GM12892 (cell line): Measurements from ENCODE around the gene ZNF180.
"Not testable (repeated sequence)": the region's sequence is repeated elsewhere in the genome, so short reads cannot be mapped to it uniquely, and the experiment has no call there.

Experiments used
- DNase-seq: peaks from one replicate; pipeline ENCODE4 v3.0.0; 2011; ENCODE audit not compliant: insufficient read length
- FAIRE-seq: peaks from 2 replicates; lab custom pipeline; 2011; peaks lifted over from hg19 to GRCh38; lab: Jason Lieb, UNC
- POLR2A ChIP-seq: IDR thresholded peaks from 2 replicates; pipeline ENCODE4 v1.6.1; 2011; ENCODE audit warnings: low read depth, low read length, control low read depth
- POLR2AphosphoS5 ChIP-seq: IDR thresholded peaks from 2 replicates; pipeline ENCODE4 v1.6.1; 2011; ENCODE audit warnings: low read depth, low read length, control low read depth
- TAF1 ChIP-seq: IDR thresholded peaks from 2 replicates; pipeline ENCODE4 v1.6.1; 2011; ENCODE audit warnings: low read depth, mild to moderate bottlenecking, control low read depth, low read length, borderline replicate concordance

The ZNF180 gene

GRCh38 chr19:44476559-44477408 lies 23.5 kb downstream of the ZNF180 start:
- DNase-seq: no peak
- no peak for FAIRE-seq

GRCh38 chr19:44468730-44469129 lies 31.6 kb downstream of the ZNF180 start:
- DNase-seq, FAIRE-seq: not testable (repeated sequence)

More at GRCh38 chr19:44476559-44477408, 23.5 kb downstream of the ZNF180 start:
- TF ChIP-seq TAF1: no peak
- TF ChIP-seq POLR2AphosphoS5: no peak; the same call in 1 of the 2 replicates
- TF ChIP-seq POLR2A: no peak; the same call in 1 of the 2 replicates

- FAIRE-seq, DNase-seq: not testable (repeated sequence)
These were observed 37.6 kb downstream of the ZNF180 start for GRCh38 chr19:44462600-44463286.

- FAIRE-seq, DNase-seq: not testable (repeated sequence)
These were observed 44.3 kb downstream of the ZNF180 start for GRCh38 chr19:44456016-44456415.

- no peak for DNase-seq
- no peak for FAIRE-seq
- TF ChIP-seq POLR2AphosphoS5: no peak
- no peak for TF ChIP-seq POLR2A
- no peak for TF ChIP-seq TAF1
These were observed 45.2 kb downstream of the ZNF180 start for GRCh38 chr19:44455100-44455499.

- TF ChIP-seq TAF1 (no peak), POLR2A (no peak), POLR2AphosphoS5 (no peak)
- DNase-seq (no peak), FAIRE-seq (no peak)
These were observed 48.0 kb downstream of the ZNF180 start for GRCh38 chr19:44452367-44452766.

- no peak for TF ChIP-seq POLR2AphosphoS5
- no peak for FAIRE-seq
- no peak for DNase-seq
These were observed 48.6 kb downstream of the ZNF180 start for GRCh38 chr19:44451687-44452086.

- DNase-seq (no peak), FAIRE-seq (no peak)
- no peak for TF ChIP-seq POLR2A
- TF ChIP-seq POLR2AphosphoS5: no peak
- no peak for TF ChIP-seq TAF1
These were observed 52.2 kb downstream of the ZNF180 start, which contains the start of gene ZNF229 for GRCh38 chr19:44447916-44448674. Gene ZNF229, minus strand, starts transcription at chr19:44448472. Its CDS starts 5,625 bp downstream, at chr19:44442847.

- TF ChIP-seq TAF1: no peak
- TF ChIP-seq POLR2A: no peak
- TF ChIP-seq POLR2AphosphoS5: no peak
- FAIRE-seq (no peak), DNase-seq (no peak)
These were observed 61.9 kb downstream of the ZNF180 start for GRCh38 chr19:44438441-44438840.

GRCh38 chr19:44435441-44435840 lies 64.9 kb downstream of the ZNF180 start:
- FAIRE-seq: no peak
- DNase-seq: no peak
- TF ChIP-seq POLR2AphosphoS5 (no peak), TAF1 (no peak), POLR2A (no peak)

- DNase-seq (no peak), FAIRE-seq (no peak)
- TF ChIP-seq TAF1 (no peak), POLR2AphosphoS5 (no peak), POLR2A (no peak)
These were observed 69.4 kb downstream of the ZNF180 start for GRCh38 chr19:44430956-44431355.
